GM13976 (cell line): Measurements from ENCODE around the gene VPS8.
"Not testable (repeated sequence)": the region's sequence is repeated elsewhere in the genome, so short reads cannot be mapped to it uniquely, and the experiment has no call there.

ENCODE experiments used
- DNase-seq: peaks from one replicate; pipeline ENCODE4 v3.0.0; 2012; ENCODE audit warnings: low spot score
- in situ Hi-C: fragments of 300-500 bp; cut with MboI; formaldehyde crosslinking; loops from one replicate; pipeline ENCODE4 v1.12.0; 2022; ENCODE audit warnings: low sequenced_read_pairs, mixed read lengths, inconsistent platforms; ENCODE audit not compliant: unreplicated experiment
- TF ChIP-seq, protein P1 (sequence below): IDR thresholded peaks from 2 replicates; pipeline ENCODE4 v1.5.1; 2012; ENCODE audit warnings: borderline replicate concordance, mild to moderate bottlenecking; ENCODE audit not compliant: insufficient read depth; ENCODE audit errors: extremely low read depth, missing control alignments, control extremely low read depth

Gene VPS8

DNA sequence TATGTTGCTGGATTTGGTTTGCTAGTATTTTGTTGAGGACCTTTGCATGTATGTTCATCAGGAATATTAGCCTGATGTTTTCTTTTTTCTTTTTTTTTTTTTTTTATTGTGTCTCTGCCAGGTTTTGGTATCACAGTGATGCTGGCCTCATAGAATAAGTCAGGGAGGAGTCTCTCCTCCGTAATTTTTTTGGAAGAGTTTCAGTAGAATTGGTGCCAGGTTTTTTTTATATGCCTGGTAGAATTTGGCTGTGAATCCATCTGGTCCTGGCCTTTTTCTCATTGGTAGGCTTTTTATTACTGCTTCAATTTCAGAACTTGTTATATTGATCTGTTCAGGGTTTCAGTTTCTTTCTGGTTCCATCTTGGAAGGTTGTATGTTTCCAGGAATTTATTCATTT lies 165.8 kb downstream of the VPS8 start:
- no peak for DNase-seq
- TF ChIP-seq, protein P1, sequence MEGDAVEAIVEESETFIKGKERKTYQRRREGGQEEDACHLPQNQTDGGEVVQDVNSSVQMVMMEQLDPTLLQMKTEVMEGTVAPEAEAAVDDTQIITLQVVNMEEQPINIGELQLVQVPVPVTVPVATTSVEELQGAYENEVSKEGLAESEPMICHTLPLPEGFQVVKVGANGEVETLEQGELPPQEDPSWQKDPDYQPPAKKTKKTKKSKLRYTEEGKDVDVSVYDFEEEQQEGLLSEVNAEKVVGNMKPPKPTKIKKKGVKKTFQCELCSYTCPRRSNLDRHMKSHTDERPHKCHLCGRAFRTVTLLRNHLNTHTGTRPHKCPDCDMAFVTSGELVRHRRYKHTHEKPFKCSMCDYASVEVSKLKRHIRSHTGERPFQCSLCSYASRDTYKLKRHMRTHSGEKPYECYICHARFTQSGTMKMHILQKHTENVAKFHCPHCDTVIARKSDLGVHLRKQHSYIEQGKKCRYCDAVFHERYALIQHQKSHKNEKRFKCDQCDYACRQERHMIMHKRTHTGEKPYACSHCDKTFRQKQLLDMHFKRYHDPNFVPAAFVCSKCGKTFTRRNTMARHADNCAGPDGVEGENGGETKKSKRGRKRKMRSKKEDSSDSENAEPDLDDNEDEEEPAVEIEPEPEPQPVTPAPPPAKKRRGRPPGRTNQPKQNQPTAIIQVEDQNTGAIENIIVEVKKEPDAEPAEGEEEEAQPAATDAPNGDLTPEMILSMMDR, result no peak
- in situ Hi-C loops, result no loop called here

GRCh38 chr3:184981071-184981470 lies 169.1 kb downstream of the VPS8 start:
- no peak for DNase-seq
- in situ Hi-C loops, result no loop called here

DNA sequence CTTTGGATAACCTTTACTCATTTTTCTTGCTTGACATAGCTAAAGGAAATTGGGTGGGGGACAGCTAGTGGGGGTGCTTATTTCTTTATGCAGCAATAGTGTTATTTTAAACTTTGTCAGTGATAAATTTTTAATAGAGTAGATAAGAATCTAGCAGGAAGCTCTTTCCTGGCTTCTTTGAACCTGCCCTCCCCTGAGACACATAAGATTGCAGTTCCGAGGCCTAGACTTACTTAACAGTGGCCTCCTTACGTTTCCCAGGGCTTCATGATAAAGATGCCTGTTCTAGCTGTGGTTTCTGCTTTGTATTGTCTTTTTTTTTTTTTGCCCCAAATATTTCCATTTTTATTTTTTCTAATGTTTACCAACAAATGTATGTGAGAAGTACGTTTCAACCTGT lies 170.1 kb downstream of the VPS8 start:
- in situ Hi-C loops, result no loop called here
- TF ChIP-seq, protein P1, result no peak
- no peak for DNase-seq

More at GRCh38 chr3:184981071-184981470, 169.1 kb downstream of the VPS8 start:
- TF ChIP-seq, protein P1, result no peak

DNA sequence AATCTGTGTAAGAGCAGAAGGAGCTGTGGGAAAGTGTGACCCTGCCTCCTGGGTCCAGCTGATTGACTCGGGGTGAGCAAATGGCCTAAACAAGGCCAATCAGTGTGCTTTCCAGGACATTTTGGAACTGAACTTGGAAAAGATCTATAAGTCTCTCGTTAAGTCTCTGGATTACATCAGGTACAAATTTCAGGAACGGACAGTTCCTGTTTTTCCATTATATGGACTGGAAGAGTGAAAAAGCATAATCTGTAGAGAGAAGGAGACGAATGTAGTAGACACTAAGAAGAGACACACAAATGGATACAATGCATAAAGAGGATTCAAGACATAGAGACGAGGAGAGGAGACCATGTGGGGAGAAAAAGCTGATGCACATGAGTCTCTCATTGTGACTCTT lies 173.6 kb downstream of the VPS8 start:
- DNase-seq, result no peak
- in situ Hi-C loops, result no loop called here
- TF ChIP-seq, protein P1, result no peak

GRCh38 chr3:184986366-184986889 lies 174.5 kb downstream of the VPS8 start:
- no peak for DNase-seq
- in situ Hi-C loops, result no loop called here
- TF ChIP-seq, protein P1, result no peak

DNA sequence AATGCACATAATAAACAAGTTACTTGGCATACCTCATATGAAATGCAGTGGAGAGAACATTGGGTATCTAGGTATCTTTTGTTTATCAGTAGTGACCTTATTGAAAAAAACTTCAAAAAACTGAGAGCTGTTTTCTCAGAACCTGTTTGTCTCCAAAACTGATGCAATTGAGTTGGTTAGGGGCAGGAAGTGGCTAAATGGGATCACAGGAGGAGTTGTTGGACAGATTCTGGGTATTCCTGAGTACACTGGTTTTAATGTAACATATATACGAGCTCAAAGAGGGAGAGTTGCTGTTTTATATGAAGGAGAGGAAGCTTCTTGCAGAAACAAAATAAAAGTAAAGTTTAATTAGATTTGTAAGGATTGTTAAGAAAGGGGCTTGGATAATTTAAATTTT lies 181.4 kb downstream of the VPS8 start:
- TF ChIP-seq, protein P1, result no peak
- in situ Hi-C loops, result no loop called here
- no peak for DNase-seq

DNA sequence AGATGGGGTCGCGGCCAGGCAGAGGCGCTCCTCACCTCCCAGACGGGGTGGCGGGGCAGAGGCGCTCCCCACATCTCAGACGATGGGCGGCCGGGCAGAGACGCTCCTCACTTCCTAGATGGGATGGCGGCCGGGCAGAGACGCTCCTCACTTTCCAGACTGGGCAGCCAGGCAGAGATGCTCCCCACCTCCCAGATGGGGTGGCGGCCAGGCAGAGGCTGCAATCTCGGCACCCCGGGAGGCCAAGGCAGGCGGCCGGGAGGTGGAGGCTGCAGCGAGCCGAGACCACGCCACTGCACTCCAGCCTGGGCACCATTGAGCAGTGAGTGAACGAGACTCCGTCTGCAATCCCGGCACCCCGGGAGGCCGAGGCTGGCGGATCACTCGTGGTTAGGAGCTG lies 191.9 kb downstream of the VPS8 start:
- DNase-seq, in situ Hi-C loops: not testable (repeated sequence)

- in situ Hi-C loops, result no loop called here
- no peak for DNase-seq
- TF ChIP-seq, protein P1, result no peak
Measured at GRCh38 chr3:185009650-185010049, 197.7 kb downstream of the VPS8 start.

DNA sequence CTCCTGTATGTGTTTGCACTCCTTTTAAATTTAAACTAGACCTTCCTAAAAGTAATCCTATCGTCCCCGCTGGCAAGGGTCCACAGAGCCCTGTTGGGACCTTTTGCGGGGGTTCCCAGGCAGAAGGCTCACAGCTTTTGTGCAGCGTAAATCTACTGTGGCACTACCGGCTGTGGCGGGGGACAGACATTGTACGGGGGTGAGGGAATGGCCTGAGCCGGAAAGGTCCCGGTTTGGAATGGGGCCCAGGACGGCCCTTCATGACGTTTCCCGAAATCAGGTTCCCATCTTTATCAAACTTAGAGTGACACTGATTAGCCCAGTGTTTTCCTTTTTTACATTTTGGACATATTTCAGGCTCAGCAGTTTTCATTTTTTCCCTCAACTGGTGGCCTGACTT lies 205.6 kb downstream of the VPS8 start:
- in situ Hi-C loops, DNase-seq: not testable (repeated sequence)

- DNase-seq, in situ Hi-C loops: not testable (repeated sequence)
Measured at GRCh38 chr3:185017996-185018395, 206.0 kb downstream of the VPS8 start.
